HL-60 (cell line): ENCODE data around the gene LPIN1.

Source experiments
- DNase-seq, 2 experiments: peaks; one replicate each; pipeline ENCODE4 v3.0.0-alpha.2; 2010 to 2020; ENCODE audit warnings: low read depth in 1 of 2, low spot score in 1 of 2
- H3K27ac ChIP-seq: fragments of 250-450 bp; sonication (Bioruptor Pico); replicated peaks from 2 replicates; pipeline ENCODE4 v1.5.1; 2020; ENCODE audit warnings: mild to moderate bottlenecking, moderate library complexity
- H3K27me3 ChIP-seq: fragments of 250-450 bp; sonication (Bioruptor Pico); 2 replicates; pipeline ENCODE4 v1.5.1; 2021; ENCODE audit warnings: mild to moderate bottlenecking, moderate library complexity; ENCODE audit not compliant: insufficient read depth, poor library complexity, severe bottlenecking
- H3K4me3 ChIP-seq: replicated peaks from 2 replicates; pipeline ENCODE4 v1.5.1; 2011; ENCODE audit warnings: mild to moderate bottlenecking, control low read depth, low read length; ENCODE audit not compliant: insufficient read depth
- GABPA ChIP-seq: IDR thresholded peaks from 2 replicates; pipeline ENCODE4 v1.6.1; 2012; ENCODE audit warnings: low read depth
- POLR2AphosphoS5 ChIP-seq: IDR thresholded peaks from 2 replicates; pipeline ENCODE4 v1.6.1; 2012; ENCODE audit warnings: low read depth
- SPI1 ChIP-seq: IDR thresholded peaks from 2 replicates; pipeline ENCODE4 v1.6.1; 2012; ENCODE audit warnings: low read depth, mild to moderate bottlenecking, borderline replicate concordance
- TF ChIP-seq, protein P1 (sequence below): IDR thresholded peaks from one replicate; pipeline ENCODE4 v1.5.1; 2011; ENCODE audit warnings: low read length, control low read depth, inconsistent platforms; ENCODE audit not compliant: insufficient read depth
- TF ChIP-seq, protein P2 (sequence below): IDR thresholded peaks from 2 replicates; pipeline ENCODE4 v1.6.1; 2012; ENCODE audit warnings: low read depth; ENCODE audit not compliant: insufficient replicate concordance

The LPIN1 gene

DNA sequence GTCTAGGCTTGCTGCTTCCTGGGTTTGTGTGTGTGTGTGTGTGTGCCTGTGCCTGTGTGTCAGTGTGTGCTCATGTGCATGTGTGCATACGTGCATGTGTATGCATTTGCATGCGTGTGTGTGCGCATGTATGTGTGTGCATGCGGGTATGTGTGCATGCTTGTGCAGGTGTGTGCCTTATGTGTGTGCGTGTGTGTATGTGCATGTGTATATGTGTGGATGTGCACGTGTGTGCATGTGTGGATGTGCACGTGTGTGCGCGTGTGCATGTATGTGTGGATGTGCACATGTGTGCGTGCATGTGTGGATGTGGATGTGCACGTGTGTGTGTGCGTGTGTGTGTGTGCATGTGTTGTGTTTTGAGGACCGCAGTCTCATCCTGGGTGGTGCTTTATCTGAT is 42.8 kb downstream of the LPIN1 start:
- DNase-seq: no peak
- no peaks in the 10 kb centered on the region for H3K27me3 ChIP-seq
- H3K4me3 ChIP-seq: no peak overlapping the region
- no peak for TF ChIP-seq POLR2AphosphoS5
- no peak overlapping the region for H3K27ac ChIP-seq

DNA sequence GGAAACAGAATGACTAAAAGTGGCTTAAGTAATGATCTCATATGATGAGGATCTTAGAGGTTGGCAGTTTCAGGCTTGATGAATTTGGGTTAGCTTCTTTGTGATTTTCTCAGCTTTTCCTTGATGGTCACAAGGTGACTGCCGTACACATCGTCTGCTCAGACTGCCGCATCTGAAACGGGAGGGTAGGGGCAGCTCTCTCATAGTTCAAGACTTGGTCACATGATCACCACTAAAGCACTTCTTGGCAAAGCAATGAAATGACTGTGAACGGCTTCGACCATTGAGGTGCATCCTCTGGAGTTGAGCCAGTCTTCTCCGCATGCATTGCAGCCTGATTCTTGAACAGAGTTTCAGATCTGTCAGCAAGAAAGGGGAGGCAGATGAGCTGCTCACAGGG is 43.8 kb downstream of the LPIN1 start:
- Histone ChIP-seq H3K27me3 (no peaks in the 10 kb centered on the region), H3K4me3 (no peak overlapping the region), H3K27ac (no peak overlapping the region)
- TF ChIP-seq, protein P1, sequence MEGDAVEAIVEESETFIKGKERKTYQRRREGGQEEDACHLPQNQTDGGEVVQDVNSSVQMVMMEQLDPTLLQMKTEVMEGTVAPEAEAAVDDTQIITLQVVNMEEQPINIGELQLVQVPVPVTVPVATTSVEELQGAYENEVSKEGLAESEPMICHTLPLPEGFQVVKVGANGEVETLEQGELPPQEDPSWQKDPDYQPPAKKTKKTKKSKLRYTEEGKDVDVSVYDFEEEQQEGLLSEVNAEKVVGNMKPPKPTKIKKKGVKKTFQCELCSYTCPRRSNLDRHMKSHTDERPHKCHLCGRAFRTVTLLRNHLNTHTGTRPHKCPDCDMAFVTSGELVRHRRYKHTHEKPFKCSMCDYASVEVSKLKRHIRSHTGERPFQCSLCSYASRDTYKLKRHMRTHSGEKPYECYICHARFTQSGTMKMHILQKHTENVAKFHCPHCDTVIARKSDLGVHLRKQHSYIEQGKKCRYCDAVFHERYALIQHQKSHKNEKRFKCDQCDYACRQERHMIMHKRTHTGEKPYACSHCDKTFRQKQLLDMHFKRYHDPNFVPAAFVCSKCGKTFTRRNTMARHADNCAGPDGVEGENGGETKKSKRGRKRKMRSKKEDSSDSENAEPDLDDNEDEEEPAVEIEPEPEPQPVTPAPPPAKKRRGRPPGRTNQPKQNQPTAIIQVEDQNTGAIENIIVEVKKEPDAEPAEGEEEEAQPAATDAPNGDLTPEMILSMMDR: no peak
- TF ChIP-seq, protein P2, sequence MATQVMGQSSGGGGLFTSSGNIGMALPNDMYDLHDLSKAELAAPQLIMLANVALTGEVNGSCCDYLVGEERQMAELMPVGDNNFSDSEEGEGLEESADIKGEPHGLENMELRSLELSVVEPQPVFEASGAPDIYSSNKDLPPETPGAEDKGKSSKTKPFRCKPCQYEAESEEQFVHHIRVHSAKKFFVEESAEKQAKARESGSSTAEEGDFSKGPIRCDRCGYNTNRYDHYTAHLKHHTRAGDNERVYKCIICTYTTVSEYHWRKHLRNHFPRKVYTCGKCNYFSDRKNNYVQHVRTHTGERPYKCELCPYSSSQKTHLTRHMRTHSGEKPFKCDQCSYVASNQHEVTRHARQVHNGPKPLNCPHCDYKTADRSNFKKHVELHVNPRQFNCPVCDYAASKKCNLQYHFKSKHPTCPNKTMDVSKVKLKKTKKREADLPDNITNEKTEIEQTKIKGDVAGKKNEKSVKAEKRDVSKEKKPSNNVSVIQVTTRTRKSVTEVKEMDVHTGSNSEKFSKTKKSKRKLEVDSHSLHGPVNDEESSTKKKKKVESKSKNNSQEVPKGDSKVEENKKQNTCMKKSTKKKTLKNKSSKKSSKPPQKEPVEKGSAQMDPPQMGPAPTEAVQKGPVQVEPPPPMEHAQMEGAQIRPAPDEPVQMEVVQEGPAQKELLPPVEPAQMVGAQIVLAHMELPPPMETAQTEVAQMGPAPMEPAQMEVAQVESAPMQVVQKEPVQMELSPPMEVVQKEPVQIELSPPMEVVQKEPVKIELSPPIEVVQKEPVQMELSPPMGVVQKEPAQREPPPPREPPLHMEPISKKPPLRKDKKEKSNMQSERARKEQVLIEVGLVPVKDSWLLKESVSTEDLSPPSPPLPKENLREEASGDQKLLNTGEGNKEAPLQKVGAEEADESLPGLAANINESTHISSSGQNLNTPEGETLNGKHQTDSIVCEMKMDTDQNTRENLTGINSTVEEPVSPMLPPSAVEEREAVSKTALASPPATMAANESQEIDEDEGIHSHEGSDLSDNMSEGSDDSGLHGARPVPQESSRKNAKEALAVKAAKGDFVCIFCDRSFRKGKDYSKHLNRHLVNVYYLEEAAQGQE: no peak
- TF ChIP-seq POLR2AphosphoS5 (no peak), GABPA (no peak), SPI1 (no peak)
- DNase-seq: no peak

DNA sequence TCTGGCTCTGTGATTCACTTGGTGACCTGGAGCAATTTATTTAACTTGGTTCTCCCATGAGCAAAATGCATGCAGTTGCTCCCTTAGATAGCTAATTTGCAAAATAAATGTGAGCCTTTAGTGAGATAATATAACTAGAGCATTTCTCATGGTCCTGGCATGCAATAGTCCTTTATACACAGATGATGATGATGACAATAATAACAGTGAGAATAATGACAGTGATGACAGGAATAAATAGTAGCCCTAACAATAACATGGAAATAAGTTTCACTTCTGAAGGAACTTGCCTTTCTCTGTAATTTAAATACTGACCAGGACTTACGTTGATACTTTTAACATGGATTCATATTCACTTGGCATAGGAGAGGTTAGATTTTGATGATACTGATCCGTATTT is 49.2 kb downstream of the LPIN1 start:
- TF ChIP-seq POLR2AphosphoS5 (no peak), GABPA (no peak), SPI1 (no peak)
- TF ChIP-seq, protein P2: no peak
- TF ChIP-seq, protein P1: no peak
- Histone ChIP-seq H3K4me3 (no peak overlapping the region), H3K27ac (no peak overlapping the region), H3K27me3 (no peaks in the 10 kb centered on the region)
- no peak for DNase-seq

DNA sequence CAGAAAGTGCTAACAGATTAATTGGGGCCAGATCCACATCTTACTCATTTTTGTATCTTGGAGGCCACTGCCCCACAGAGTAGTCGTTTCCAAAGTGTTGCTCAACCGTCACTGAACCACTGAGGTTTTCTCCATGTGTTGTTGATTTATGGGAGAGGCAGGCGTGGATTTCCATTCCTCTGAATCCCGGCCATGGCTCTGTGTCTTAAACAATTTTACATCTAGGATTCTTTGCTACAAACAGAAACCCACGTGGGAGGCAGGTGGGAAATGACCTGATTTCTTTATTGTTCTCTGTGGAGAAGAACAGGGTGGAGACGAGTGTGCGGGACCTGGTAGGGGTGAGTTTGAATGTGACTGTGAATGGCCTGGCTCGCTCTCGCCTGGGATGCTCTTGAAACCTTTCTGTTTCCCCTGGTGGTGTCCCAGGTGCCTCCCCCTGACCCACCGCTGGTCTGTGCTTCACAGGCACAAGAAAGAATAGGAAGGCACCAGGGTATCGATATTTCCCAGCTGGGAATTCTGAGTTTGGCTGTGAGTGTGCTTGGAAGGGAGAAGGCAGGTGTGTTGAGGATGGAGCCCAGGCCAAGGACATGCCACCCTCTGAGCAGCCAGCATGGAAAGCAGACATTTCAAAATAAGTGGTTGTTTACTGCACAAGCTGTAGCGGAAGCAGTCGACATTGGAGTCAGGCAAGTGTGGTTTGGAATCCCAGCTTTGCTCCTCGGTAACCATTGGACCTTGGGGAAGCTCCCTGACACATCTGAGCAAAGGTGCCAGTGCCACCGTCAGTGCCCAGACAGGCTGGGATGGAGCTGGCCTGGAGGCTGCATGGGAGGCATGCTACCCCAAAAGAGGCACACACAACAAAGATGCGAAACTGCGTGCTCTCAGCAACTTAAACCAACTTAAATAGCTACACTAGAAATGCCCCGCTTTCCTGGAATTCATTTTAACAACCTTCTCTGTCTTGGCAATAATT is 50.0 kb downstream of the LPIN1 start:
- Histone ChIP-seq H3K27ac (no peak overlapping the region), H3K27me3 (no peaks in the 10 kb centered on the region), H3K4me3 (no peak overlapping the region)
- DNase-seq: no peak
- TF ChIP-seq, protein P1: no peak
- TF ChIP-seq SPI1: no peak
- TF ChIP-seq, protein P2: no peak
- TF ChIP-seq GABPA: no peak
- TF ChIP-seq POLR2AphosphoS5: no peak
